ENCODE data around the gene ZNF446.
"Not testable (repeated sequence)": the region's sequence is repeated elsewhere in the genome, so short reads cannot be mapped to it uniquely, and the experiment has no call there.

- not testable (repeated sequence) for TF ChIP-seq CTCF (conservative IDR thresholded peaks at IDR 0.05 in 1 of 2, IDR thresholded peaks at IDR 0.05 in 1 of 2; ENCODE audit: low read depth in 1 of 2, low read length in 2 of 2); EZH2 (IDR thresholded peaks at IDR 0.05; ENCODE audit: low read length, missing control alignments)
Measured at GRCh38 chr19:58484349-58484748, 8.2 kb downstream of the ZNF446 start.
